Common myeloid progenitor, CD34-positive (primary cell): ENCODE data around the gene MDM2.

ENCODE experiments used
- CTCF ChIA-PET: fragments of 350-600 bp; sonication (Branson Sonifier 250); formaldehyde crosslinking; loops from one replicate; lab custom pipeline; 2021; ENCODE audit warnings: antibody characterized with exemption; lab: Charles Lee
- POLR2A ChIA-PET: fragments of 350-600 bp; sonication (Branson Sonifier 250); formaldehyde crosslinking; loops from one replicate; lab custom pipeline; 2021; ENCODE audit warnings: antibody characterized with exemption; lab: Charles Lee
- DNase-seq, 3 donors: peaks; one replicate each; pipeline versions ENCODE4 v3.0.0 to v3.0.0-alpha.2; 2013
- H3K27ac ChIP-seq, 2 experiments: 1 replicate in 1 of 2; 2 replicates in 1 of 2; pipeline ENCODE4 v1.7.0; 2013; ENCODE audit warnings: inconsistent platforms in 2 of 2, low read length in 2 of 2, mild to moderate bottlenecking in 2 of 2, low read depth in 1 of 2, moderate library complexity in 1 of 2; ENCODE audit not compliant: severe bottlenecking in 2 of 2, insufficient read depth in 1 of 2, poor library complexity in 1 of 2
- H3K27me3 ChIP-seq, 5 experiments: replicated peaks in 2 of 5; 1 replicate in 3 of 5; 2 replicates in 2 of 5; pipeline versions ENCODE4 v1.6.1 to v1.7.0; 2013; ENCODE audit warnings: low read length in 4 of 5, mild to moderate bottlenecking in 2 of 5, moderate library complexity in 2 of 5, inconsistent platforms in 1 of 5; ENCODE audit not compliant: insufficient read depth in 5 of 5, control insufficient read depth in 4 of 5
- H3K36me3 ChIP-seq, 4 experiments: 1 replicate in 2 of 4; 2 replicates in 2 of 4; pipeline versions ENCODE4 v1.6.1 to v1.7.0; 2013; ENCODE audit warnings: low read length in 3 of 4, control low read depth in 1 of 4, mild to moderate bottlenecking in 1 of 4; ENCODE audit not compliant: control insufficient read depth in 4 of 4, insufficient read depth in 4 of 4
- H3K4me1 ChIP-seq, 4 experiments: 1 replicate in 3 of 4; 2 replicates in 1 of 4; pipeline versions ENCODE4 v1.6.1 to v1.7.1; 2013; ENCODE audit warnings: low read length in 3 of 4, mild to moderate bottlenecking in 3 of 4, control low read depth in 1 of 4, inconsistent platforms in 1 of 4, moderate library complexity in 1 of 4; ENCODE audit not compliant: control insufficient read depth in 4 of 4, insufficient read depth in 4 of 4; ENCODE audit errors: control extremely low read depth in 1 of 4
- H3K4me3 ChIP-seq, 7 experiments: 1 replicate in 4 of 7; 2 replicates in 3 of 7; pipeline versions ENCODE4 v1.5.1 to v1.7.0; 2013; ENCODE audit warnings: mild to moderate bottlenecking in 7 of 7, low read length in 6 of 7, moderate library complexity in 6 of 7, inconsistent platforms in 2 of 7, low read depth in 2 of 7, control low read depth in 1 of 7; ENCODE audit not compliant: insufficient read depth in 4 of 7, control insufficient read depth in 1 of 7; ENCODE audit errors: extremely low read depth in 1 of 7
- H3K9me3 ChIP-seq, 5 experiments: 1 replicate in 4 of 5; 2 replicates in 1 of 5; pipeline versions ENCODE4 v1.6.1 to v1.7.1; 2013; ENCODE audit warnings: low read length in 4 of 5, mild to moderate bottlenecking in 2 of 5, inconsistent platforms in 1 of 5, low read depth in 1 of 5, moderate library complexity in 1 of 5; ENCODE audit not compliant: control insufficient read depth in 4 of 5, insufficient read depth in 2 of 5; ENCODE audit errors: control extremely low read depth in 1 of 5
- WGBS: methylation state at CpG from one replicate; pipeline ENCODE4 v1.1.5; 2013; ENCODE audit not compliant: insufficient coverage; 5-methylcytosine and 5-hydroxymethylcytosine counted together

The MDM2 gene

GRCh38 chr12:68824597-68825250 lies 16.7 kb downstream of the MDM2 start:
- Histone ChIP-seq H3K27ac (peak overlapping the region in 1 of 2 experiments; percentile 22), H3K36me3 (peaks cover 17 to 80% (median 51%) of the 10 kb centered on the region in 4 experiments), H3K4me1 (no peaks in the 10 kb centered on the region), H3K4me3 (no peak overlapping the region), H3K27me3 (no peaks in the 10 kb centered on the region), H3K9me3 (no peaks in the 10 kb centered on the region)
- WGBS, result 90% methylated on average over 2 of the region's 16 CpGs
- DNase-seq, result no peak
- ChIA-PET CTCF (interaction anchor here (1.2 kb wide), 1 partner anchor 18 kb away, joined by 3 read pairs; no protein-coding TSS in a partner anchor), POLR2A (no interaction called here)

- Histone ChIP-seq H3K27me3 (no peaks in the 10 kb centered on the region), H3K4me3 (no peak overlapping the region), H3K27ac (no peak overlapping the region), H3K36me3 (peaks cover 14 to 75% (median 49%) of the 10 kb centered on the region in 4 experiments), H3K9me3 (no peaks in the 10 kb centered on the region), H3K4me1 (no peaks in the 10 kb centered on the region)
- DNase-seq, result no peak
- CTCF ChIA-PET, result no interaction called here
- WGBS, result 95% methylated on average over 10 of the region's 11 CpGs
- POLR2A ChIA-PET, result no interaction called here
These were observed 17.7 kb downstream of the MDM2 start for GRCh38 chr12:68825569-68826217.

- Histone ChIP-seq H3K36me3 (peaks cover 13 to 75% (median 54%) of the 10 kb centered on the region in 4 experiments), H3K4me1 (no peaks in the 10 kb centered on the region), H3K27me3 (no peaks in the 10 kb centered on the region), H3K27ac (no peak overlapping the region), H3K9me3 (no peaks in the 10 kb centered on the region), H3K4me3 (no peak overlapping the region)
- 100% methylated on average over 1 of the region's 5 CpGs for WGBS
- ChIA-PET POLR2A (no interaction called here), CTCF (interaction anchor here (0.6 to 1.0 kb wide), 2 partner anchors 8 to 26 kb away, joined by 3 to 4 read pairs; no protein-coding TSS in a partner anchor)
- DNase-seq, result no peak
These were observed 20.1 kb downstream of the MDM2 start for GRCh38 chr12:68827895-68828671.

GRCh38 chr12:68828672-68829068 lies 20.7 kb downstream of the MDM2 start:
- Histone ChIP-seq H3K27ac (no peak overlapping the region), H3K4me3 (no peak overlapping the region), H3K36me3 (peaks cover 11 to 72% (median 52%) of the 10 kb centered on the region in 4 experiments), H3K4me1 (no peaks in the 10 kb centered on the region), H3K27me3 (no peaks in the 10 kb centered on the region), H3K9me3 (no peaks in the 10 kb centered on the region)
- CTCF ChIA-PET, result interaction anchor here (0.6 to 1.0 kb wide), 2 partner anchors 9 to 25 kb away, joined by 3 to 4 read pairs; no protein-coding TSS in a partner anchor
- WGBS, result 89% methylated on average over 3 of the region's 7 CpGs
- POLR2A ChIA-PET, result no interaction called here
- no peak for DNase-seq

- Histone ChIP-seq H3K9me3 (no peaks in the 10 kb centered on the region), H3K36me3 (peaks cover 13 to 70% (median 46%) of the 10 kb centered on the region in 4 experiments)
- POLR2A ChIA-PET, result no interaction called here
These were observed 23.3 kb downstream of the MDM2 start for GRCh38 chr12:68831272-68831671.

GRCh38 chr12:68831751-68832503 lies 23.9 kb downstream of the MDM2 start:
- H3K9me3 ChIP-seq, result no peaks in the 10 kb centered on the region
- DNase-seq, result no peak
- H3K4me3 ChIP-seq, result no peak overlapping the region
- H3K27ac ChIP-seq, result no peak overlapping the region
- ChIA-PET CTCF (interaction anchor here (0.7 to 3.0 kb wide), 3 partner anchors 14 to 423 kb away, joined by 3 to 30 read pairs (median 3); no protein-coding TSS in a partner anchor), POLR2A (no interaction called here)
- H3K36me3 ChIP-seq, result peaks cover 13 to 70% (median 46%) of the 10 kb centered on the region in 4 experiments
- H3K4me1 ChIP-seq, result no peaks in the 10 kb centered on the region
- H3K27me3 ChIP-seq, result no peaks in the 10 kb centered on the region
- 96% methylated on average over 3 of the region's 14 CpGs for WGBS

More at GRCh38 chr12:68831272-68831671, 23.3 kb downstream of the MDM2 start:
- CTCF ChIA-PET, result interaction anchor here (0.9 to 3.0 kb wide), 6 partner anchors 9 to 427 kb away, joined by 3 to 30 read pairs (median 4); no protein-coding TSS in a partner anchor
- DNase-seq, result no peak
- WGBS, result 100% methylated on average over 2 of the region's 6 CpGs
- no peaks in the 10 kb centered on the region for H3K4me1 ChIP-seq
- no peaks in the 10 kb centered on the region for H3K27me3 ChIP-seq
- H3K4me3 ChIP-seq, result no peak overlapping the region
- H3K27ac ChIP-seq, result peak overlapping the region in 1 of 2 experiments; percentile 25
